ENCODE measurements around the gene FAAP20.
A peak's percentile ranks its signal among the peaks of the same experiment; 100 is the strongest.

FAAP20 gene

GRCh38 chr1:2214541-2215241, 20.1 kb upstream of the FAAP20 start:
- DNase-seq (ENCODE audit: low read depth): no peak
- no peak for TF ChIP-seq CTCF (conservative IDR thresholded peaks at IDR 0.05; ENCODE audit: control insufficient read depth, insufficient read depth, low read depth, low read length)
- H3K4me3 ChIP-seq (ENCODE audit: control insufficient read depth, low read depth, low read length): no peak overlapping the region

GRCh38 chr1:2213576-2214505, 19.3 kb upstream of the FAAP20 start:
- no peak for TF ChIP-seq CTCF (conservative IDR thresholded peaks at IDR 0.05; ENCODE audit: control insufficient read depth, insufficient read depth, low read depth, low read length)
- DNase-seq (ENCODE audit: low read depth): peak; percentile 82
- H3K4me3 ChIP-seq (ENCODE audit: control insufficient read depth, low read depth, low read length): no peak overlapping the region

- TF ChIP-seq CTCF (conservative IDR thresholded peaks at IDR 0.05; ENCODE audit: control insufficient read depth, insufficient read depth, low read depth, low read length): peak; percentile 17
- H3K4me3 ChIP-seq (ENCODE audit: control insufficient read depth, low read depth, low read length): peak overlapping the region; percentile 11
- DNase-seq (ENCODE audit: low read depth): peak; percentile 95
Observed at GRCh38 chr1:2212532-2213491, 18.2 kb upstream of the FAAP20 start.

GRCh38 chr1:2212274-2212531, 17.6 kb upstream of the FAAP20 start:
- H3K4me3 ChIP-seq (ENCODE audit: control insufficient read depth, low read depth, low read length): no peak overlapping the region
- peak; percentile 11 for DNase-seq (ENCODE audit: low read depth)
- TF ChIP-seq CTCF (conservative IDR thresholded peaks at IDR 0.05; ENCODE audit: control insufficient read depth, insufficient read depth, low read depth, low read length): no peak

DNA sequence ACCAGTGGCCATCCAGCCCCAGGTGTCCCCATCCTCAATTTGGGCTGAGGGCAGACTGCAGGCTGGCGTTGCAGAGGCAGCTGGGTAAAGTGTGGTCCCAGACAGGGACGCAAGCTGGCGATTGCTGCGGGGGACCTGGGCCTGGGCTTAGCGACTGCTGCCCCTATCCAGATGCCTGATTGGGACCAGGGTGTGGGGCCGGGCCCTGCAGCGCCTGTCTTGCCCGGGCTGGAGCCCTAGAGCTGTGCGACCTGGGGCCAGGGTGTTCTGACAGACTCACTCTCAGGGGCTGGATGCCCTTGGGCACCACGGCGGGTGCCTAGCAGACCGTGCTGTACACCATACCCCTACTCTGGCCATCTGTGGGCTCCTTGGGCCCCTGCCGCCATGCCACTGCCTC, 16.2 kb upstream of the FAAP20 start:
- H3K4me3 ChIP-seq (ENCODE audit: control insufficient read depth, low read depth, low read length): no peak overlapping the region
- TF ChIP-seq CTCF (conservative IDR thresholded peaks at IDR 0.05; ENCODE audit: control insufficient read depth, insufficient read depth, low read depth, low read length): no peak
- DNase-seq (ENCODE audit: low read depth): no peak

DNA sequence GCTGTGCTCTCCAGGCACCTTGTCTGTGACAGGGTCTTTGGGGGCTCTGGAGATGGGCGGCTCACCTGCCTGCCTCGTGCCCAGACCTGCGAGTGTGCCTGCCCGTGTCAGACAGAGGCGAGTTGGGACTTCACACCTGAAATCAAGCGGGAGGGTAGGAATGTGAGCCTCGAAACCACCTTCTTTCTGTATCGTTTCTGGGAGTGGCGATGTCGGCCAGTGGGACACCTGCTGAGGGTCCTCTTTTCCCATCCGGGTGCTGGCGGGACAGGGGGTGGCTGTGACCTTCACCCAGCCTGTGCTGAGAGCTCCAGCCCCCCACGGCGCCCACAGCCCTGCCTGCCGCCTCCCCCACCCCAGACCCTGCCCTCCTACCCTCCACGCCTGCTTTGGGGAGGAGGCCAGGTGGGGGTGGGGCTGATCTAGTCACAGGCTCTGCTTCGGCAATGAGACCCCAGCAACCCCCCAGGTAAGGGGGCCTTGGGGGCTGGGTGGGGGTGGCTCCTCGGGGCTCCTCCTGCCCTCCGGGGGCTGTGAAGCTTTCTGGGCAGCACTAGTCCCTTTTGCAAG, 15.6 kb upstream of the FAAP20 start:
- TF ChIP-seq CTCF (conservative IDR thresholded peaks at IDR 0.05; ENCODE audit: control insufficient read depth, insufficient read depth, low read depth, low read length): no peak
- no peak for DNase-seq (ENCODE audit: low read depth)
- H3K4me3 ChIP-seq (ENCODE audit: control insufficient read depth, low read depth, low read length): no peak overlapping the region
